HG03457 (cell line): ENCODE data around the gene BUD13.
"Not testable (repeated sequence)": the region's sequence is repeated elsewhere in the genome, so short reads cannot be mapped to it uniquely, and the experiment has no call there.

Experiments
- ATAC-seq: cut with Tn5 transposase; IDR thresholded peaks from one replicate; pipeline ENCODE4 v1.9.1; 2021; ENCODE audit warnings: moderate number of reproducible peaks; ENCODE audit not compliant: unreplicated experiment

Gene BUD13, protein sequence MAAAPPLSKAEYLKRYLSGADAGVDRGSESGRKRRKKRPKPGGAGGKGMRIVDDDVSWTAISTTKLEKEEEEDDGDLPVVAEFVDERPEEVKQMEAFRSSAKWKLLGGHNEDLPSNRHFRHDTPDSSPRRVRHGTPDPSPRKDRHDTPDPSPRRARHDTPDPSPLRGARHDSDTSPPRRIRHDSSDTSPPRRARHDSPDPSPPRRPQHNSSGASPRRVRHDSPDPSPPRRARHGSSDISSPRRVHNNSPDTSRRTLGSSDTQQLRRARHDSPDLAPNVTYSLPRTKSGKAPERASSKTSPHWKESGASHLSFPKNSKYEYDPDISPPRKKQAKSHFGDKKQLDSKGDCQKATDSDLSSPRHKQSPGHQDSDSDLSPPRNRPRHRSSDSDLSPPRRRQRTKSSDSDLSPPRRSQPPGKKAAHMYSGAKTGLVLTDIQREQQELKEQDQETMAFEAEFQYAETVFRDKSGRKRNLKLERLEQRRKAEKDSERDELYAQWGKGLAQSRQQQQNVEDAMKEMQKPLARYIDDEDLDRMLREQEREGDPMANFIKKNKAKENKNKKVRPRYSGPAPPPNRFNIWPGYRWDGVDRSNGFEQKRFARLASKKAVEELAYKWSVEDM

DNA sequence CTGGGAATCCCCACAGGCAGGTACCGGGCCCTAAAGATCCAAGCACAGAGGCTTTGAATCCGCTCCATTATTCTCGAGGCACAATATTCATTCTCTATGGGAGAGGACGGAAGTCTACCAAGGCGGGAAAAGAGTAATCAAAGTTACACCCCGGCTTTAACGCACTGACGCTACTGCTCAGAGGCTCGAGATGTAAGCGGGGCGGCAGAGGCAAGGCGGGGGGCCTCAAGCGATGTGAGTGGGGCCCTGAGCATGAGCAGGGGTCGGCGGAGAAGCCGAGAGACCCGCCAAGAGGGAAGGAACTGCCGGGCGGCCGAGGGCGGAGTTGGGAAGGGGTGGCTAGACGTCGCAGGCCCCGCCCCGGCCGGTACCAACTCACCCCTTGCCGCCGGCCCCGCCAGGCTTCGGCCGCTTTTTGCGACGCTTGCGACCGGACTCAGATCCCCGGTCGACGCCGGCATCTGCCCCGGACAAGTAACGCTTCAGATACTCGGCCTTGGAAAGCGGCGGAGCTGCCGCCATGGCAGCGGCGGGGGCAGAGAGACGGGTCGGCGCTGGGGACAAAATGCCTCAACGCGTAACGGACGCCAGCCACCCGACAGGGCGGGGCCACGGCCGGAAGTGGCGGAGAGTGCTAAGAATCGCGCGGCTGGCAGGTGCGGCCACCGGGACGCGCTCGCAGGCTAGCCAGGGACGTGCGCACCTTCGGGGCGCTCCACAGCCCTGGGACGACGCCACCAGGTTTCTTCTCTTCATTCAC lies at the start of gene BUD13:
TSS of gene BUD13 (minus strand) at position 545 of the 760 bp plus-strand sequence. CDS start at position 522, 23 bp downstream.
- ATAC-seq: peak; percentile 72

DNA sequence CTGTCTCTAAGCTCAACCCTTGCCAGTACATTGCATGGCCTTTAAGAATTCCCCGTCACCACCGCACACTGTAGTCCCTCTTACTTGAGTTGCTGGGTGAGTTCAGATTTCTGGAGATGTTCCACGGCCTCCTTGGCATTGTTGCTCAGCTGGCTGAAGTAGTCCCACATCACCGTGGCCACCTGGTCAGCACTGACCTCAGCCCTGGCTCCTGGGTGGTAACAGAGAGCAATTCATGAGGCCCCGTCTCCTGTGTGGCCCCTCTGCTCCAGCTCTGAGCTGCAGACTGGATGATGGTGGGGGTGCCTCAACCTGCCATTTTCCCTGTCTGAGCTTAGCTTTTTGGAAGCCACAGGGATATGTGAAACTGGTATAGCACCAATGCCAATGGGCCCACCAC lies 49.8 kb upstream of the BUD13 start:
- ATAC-seq: no peak

DNA sequence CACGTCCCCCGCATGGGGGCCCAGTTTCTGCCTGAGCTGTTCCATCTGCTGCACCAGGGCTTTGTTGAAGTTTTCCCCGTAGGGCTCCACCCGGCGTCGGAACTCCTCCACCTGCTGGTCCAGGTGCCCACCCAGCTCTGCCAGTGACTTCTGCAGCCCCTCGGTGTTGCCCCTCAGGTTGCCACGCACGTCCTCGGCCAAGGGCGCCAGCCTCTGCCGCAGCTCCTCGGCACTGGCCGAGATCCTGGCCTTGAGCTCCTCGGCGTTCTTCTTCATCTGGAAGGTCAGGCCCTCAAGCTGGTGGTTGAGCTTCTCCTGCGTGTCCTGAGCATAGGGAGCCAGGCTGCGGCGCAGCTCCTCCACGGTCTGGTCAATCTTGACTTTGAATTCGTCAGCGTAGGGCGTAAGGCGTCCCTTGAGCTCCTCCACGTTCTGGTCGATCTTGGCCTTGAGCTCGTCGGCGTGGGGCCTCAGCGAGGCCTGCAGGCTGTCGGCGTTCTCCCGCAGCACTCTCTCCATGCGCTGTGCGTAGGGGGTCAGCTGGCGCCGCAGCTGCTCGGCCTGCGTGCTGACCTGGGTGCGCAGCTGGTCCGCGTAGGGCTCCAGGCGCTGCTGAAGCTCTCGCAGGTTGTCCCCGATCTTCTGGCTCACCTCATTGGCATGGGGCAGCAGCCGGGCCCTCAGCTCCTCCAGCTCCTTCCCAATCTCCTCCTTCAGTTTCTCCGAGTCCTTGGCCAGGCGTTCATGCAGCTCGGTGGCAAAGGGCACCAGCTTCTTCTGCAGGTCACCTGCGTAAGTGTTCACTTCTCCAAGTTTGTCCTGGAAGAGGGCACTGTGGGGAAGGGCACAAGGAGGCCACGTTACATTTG lies 48.5 kb upstream of the BUD13 start:
- ATAC-seq: no peak

GRCh38 chr11:116819049-116819448 lies 46.3 kb upstream of the BUD13 start:
- ATAC-seq: no peak

DNA sequence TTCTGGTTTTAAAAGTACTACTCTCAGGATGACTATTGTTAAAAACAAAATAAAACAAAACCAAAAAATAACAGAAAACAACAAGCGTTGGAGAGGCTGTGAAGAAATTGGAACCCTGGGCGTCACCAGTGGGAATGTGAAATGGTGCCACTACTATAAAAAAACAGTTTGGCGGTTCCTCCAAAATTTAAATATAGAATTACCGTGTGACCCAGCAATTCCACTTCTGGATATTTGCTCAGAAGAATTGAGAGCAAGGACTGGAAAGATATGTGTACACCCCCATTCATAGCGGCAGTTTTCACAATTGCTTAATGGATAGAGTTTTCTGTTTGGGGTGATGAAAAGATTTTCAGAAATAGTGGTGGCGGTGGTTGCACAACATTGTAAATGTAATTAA lies 41.7 kb upstream of the BUD13 start:
- ATAC-seq: no peak

- ATAC-seq: no peak
These were observed 41.1 kb upstream of the BUD13 start for GRCh38 chr11:116813781-116814471.

GRCh38 chr11:116813170-116813569 lies 40.4 kb upstream of the BUD13 start:
- no peak for ATAC-seq

GRCh38 chr11:116812109-116812508 lies 39.3 kb upstream of the BUD13 start:
- no peak for ATAC-seq

GRCh38 chr11:116811194-116811593 lies 38.4 kb upstream of the BUD13 start:
- ATAC-seq: no peak

- ATAC-seq: no peak
These were observed 35.7 kb upstream of the BUD13 start for GRCh38 chr11:116808262-116809175.

- no peak for ATAC-seq
These were observed 34.9 kb upstream of the BUD13 start for GRCh38 chr11:116807601-116808261.

DNA sequence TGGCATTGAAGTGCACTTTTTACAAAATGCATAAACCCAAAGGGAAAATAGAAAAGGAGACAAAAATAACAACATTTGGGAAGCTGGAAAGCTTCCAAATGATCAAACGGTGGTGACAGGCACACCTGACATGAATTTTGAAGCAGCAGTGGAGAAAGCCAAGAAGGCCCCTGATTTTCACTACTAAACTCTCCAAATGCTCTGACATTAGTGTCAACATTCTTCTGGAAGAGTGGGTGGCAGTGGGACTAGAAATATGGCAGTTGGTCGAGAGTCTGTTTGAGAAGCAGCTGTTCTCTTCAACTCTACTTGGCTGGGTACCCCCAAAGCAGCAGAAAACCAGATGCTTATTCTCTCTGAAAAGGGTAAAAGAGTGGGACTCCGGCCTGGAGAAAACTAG lies 31.2 kb upstream of the BUD13 start:
- no peak for ATAC-seq

DNA sequence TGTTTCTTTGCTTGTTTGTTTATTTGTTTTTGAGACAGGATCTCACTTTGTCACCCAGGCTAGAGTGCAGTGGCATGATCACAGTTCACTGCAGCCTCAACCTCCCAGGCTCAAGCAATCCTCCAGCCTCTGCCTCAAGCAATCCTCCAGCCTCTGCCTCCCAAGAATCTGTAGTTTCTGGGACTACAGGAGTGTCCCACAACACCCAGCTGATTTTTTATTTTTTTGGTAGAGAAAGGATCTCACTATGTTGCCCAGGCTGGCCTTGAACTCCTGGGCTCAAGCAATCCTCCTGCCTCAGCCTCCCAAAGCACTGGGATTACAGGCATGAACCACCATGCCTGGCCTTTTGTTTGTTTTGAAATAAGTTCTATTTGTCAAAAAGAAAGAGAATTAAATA lies 28.9 kb upstream of the BUD13 start:
- not testable (repeated sequence) for ATAC-seq

GRCh38 chr11:116800610-116801009 lies 27.8 kb upstream of the BUD13 start:
- ATAC-seq: no peak

GRCh38 chr11:116798368-116798767 lies 25.6 kb upstream of the BUD13 start:
- no peak for ATAC-seq

- ATAC-seq: no peak
These were observed 25.0 kb upstream of the BUD13 start for GRCh38 chr11:116797816-116798215.

- no peak for ATAC-seq
These were observed 23.8 kb upstream of the BUD13 start for GRCh38 chr11:116796548-116796947.

GRCh38 chr11:116794851-116795250 lies 22.1 kb upstream of the BUD13 start:
- no peak for ATAC-seq

GRCh38 chr11:116793772-116794097 lies 20.9 kb upstream of the BUD13 start:
- ATAC-seq: no peak
